ENCODE data around the gene CACNA2D3.

DNA sequence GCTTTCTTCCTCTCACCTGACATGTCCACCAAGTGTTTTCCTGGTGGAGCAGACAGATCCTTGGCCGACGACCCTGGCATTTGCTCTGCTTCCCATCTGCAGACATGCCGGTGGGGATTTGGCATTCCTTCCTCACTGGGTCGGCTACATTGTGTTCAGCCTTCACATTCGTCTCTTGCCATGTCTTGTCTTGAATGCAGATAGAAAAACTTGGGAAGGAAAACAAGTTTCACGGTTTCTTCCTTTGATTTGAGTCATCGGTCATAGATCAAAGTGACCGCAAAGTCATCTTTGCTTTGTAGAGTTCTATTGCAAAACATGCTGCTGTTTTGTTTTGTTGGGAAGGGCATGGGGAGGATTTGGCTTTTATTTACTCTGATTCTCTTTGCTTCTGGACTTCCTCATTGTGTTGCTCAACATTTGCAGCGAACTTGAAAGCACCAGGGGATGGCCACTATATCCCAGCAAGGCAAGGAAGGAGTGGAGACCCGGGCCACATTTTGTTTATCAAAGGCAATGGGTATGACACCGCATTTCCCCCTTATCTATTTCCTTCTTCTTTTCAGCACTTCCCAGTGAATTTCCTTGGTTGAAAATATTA lies 321.3 kb downstream of the CACNA2D3 start:
- TF ChIP-seq, protein P1, sequence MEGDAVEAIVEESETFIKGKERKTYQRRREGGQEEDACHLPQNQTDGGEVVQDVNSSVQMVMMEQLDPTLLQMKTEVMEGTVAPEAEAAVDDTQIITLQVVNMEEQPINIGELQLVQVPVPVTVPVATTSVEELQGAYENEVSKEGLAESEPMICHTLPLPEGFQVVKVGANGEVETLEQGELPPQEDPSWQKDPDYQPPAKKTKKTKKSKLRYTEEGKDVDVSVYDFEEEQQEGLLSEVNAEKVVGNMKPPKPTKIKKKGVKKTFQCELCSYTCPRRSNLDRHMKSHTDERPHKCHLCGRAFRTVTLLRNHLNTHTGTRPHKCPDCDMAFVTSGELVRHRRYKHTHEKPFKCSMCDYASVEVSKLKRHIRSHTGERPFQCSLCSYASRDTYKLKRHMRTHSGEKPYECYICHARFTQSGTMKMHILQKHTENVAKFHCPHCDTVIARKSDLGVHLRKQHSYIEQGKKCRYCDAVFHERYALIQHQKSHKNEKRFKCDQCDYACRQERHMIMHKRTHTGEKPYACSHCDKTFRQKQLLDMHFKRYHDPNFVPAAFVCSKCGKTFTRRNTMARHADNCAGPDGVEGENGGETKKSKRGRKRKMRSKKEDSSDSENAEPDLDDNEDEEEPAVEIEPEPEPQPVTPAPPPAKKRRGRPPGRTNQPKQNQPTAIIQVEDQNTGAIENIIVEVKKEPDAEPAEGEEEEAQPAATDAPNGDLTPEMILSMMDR (IDR thresholded peaks at IDR 0.05) = no peak
- no peak for TF ChIP-seq ZFX (IDR thresholded peaks at IDR 0.05; ENCODE audit: borderline replicate concordance)
